PC-3 (cell line): ENCODE data around the gene MYO10. TPM values are rescaled to one million over a fixed set of nuclear protein-coding genes. Genes with fewer than 3 reads are reported as not detected.

Source experiments
- ATAC-seq: fragments of 200-7000 bp; cut with Tn5 transposase; 2 replicates; pipeline ENCODE4 v1.9.1; 2020; ENCODE audit warnings: mild to moderate bottlenecking, moderate library complexity
- BruUV-seq: library from RNA; stranded (reverse); fragments of 400-500 nt; replicated peaks from 2 replicates; lab custom pipeline; 2021; lab: Mats Ljungman, UMichigan
- CTCF ChIA-PET: fragments of 300-600 bp; sonication (Branson Sonifier 250); formaldehyde crosslinking; loops from one replicate; lab custom pipeline; 2022; ENCODE audit warnings: antibody characterized with exemption; lab: Charles Lee
- POLR2A ChIA-PET: fragments of 300-600 bp; sonication (Branson Sonifier 250); formaldehyde crosslinking; loops from one replicate; lab custom pipeline; 2022; ENCODE audit warnings: antibody characterized with exemption; ENCODE audit not compliant: unreplicated experiment; lab: Charles Lee
- DNase-seq: peaks from one replicate; pipeline ENCODE4 v3.0.0-alpha.2; 2015
- H2AFZ ChIP-seq: fragments of 300-600 bp; sonication (generic); 2 replicates; pipeline ENCODE4 v1.6.0; 2016; ENCODE audit warnings: antibody characterized with exemption, low read length
- H3F3A ChIP-seq: fragments of 300-600 bp; sonication (generic); one replicate; pipeline ENCODE4 v1.6.0; 2017; ENCODE audit warnings: antibody characterized with exemption, low read length, control low read depth, mild to moderate bottlenecking; ENCODE audit not compliant: unreplicated experiment
- H3K27ac ChIP-seq: fragments of 300-600 bp; sonication (generic); 2 replicates; pipeline ENCODE4 v1.5.1; 2016; ENCODE audit warnings: mild to moderate bottlenecking, low read length
- H3K27me3 ChIP-seq: fragments of 300-600 bp; sonication (generic); 2 replicates; pipeline ENCODE4 v1.6.1; 2016; ENCODE audit warnings: low read length, mixed read lengths
- H3K36me3 ChIP-seq: fragments of 300-600 bp; sonication (generic); 2 replicates; pipeline ENCODE4 v1.6.1; 2016; ENCODE audit warnings: low read depth, mixed run types, low read length, mixed read lengths
- H3K4me1 ChIP-seq: fragments of 300-600 bp; sonication (generic); 2 replicates; pipeline ENCODE4 v1.5.1; 2016; ENCODE audit warnings: low read length; ENCODE audit not compliant: insufficient read depth
- H3K4me2 ChIP-seq: fragments of 300-600 bp; sonication (generic); 2 replicates; pipeline ENCODE4 v1.6.0; 2016; ENCODE audit warnings: low read length
- H3K4me3 ChIP-seq: fragments of 300-600 bp; sonication (generic); 2 replicates; pipeline ENCODE4 v1.5.1; 2016; ENCODE audit warnings: mild to moderate bottlenecking, low read length, mixed read lengths
- H3K79me2 ChIP-seq: fragments of 300-600 bp; sonication (generic); 2 replicates; pipeline ENCODE4 v1.6.1; 2017; ENCODE audit warnings: low read length, mixed read lengths
- H3K9ac ChIP-seq: fragments of 300-600 bp; sonication (generic); 2 replicates; pipeline ENCODE4 v1.6.0; 2016; ENCODE audit warnings: mild to moderate bottlenecking, low read length
- H3K9me2 ChIP-seq: fragments of 300-600 bp; sonication (generic); replicated peaks from 2 replicates; pipeline ENCODE4 v1.6.1; 2016; ENCODE audit warnings: mixed run types, low read length, mixed read lengths
- H3K9me3 ChIP-seq: fragments of 300-600 bp; sonication (generic); 2 replicates; pipeline ENCODE4 v1.6.1; 2016; ENCODE audit warnings: low read length, mixed read lengths
- H4K20me1 ChIP-seq: fragments of 300-600 bp; sonication (generic); 2 replicates; pipeline ENCODE4 v1.6.1; 2016; ENCODE audit warnings: low read length, mixed read lengths
- CTCF ChIP-seq: fragments of 300-600 bp; sonication (generic); conservative IDR thresholded peaks from 2 replicates; pipeline ENCODE4 v1.5.1; 2017; ENCODE audit warnings: antibody characterized with exemption, low read depth, mild to moderate bottlenecking, low read length
- EZH2 ChIP-seq: fragments of 300-600 bp; sonication (generic); IDR thresholded peaks from one replicate; pipeline ENCODE4 v1.6.1; 2017; ENCODE audit warnings: antibody characterized with exemption, mild to moderate bottlenecking, low read length; ENCODE audit not compliant: unreplicated experiment
- EZH2phosphoT487 ChIP-seq: fragments of 300-600 bp; sonication (generic); IDR thresholded peaks from 2 replicates; pipeline ENCODE4 v1.6.1; 2018; ENCODE audit warnings: mild to moderate bottlenecking, antibody characterized with exemption, low read length, borderline replicate concordance
- intact Hi-C: fragments of 100-400 bp; cut with micrococcal nuclease; formaldehyde crosslinking; loops from 2 replicates; pipeline ENCODE4 v1.9.0; 2023
- total RNA-seq: library from RNA; depleted of rRNA; stranded (reverse); fragments of >200 nt; gene quantifications from 2 replicates; pipeline ENCODE4 v1.2.3, GENCODE V29; 2014

MYO10 gene
- total RNA-seq, 1 experiment from 2014 or later: 52.3 TPM

- no TSS peak for BruUV-seq
- no peaks in the 10 kb centered on the region for H3K9me3 ChIP-seq
- H3K36me3 ChIP-seq: no peaks in the 10 kb centered on the region; the same call in 1 of the 2 replicates
- H3K4me1 ChIP-seq: no peaks in the 10 kb centered on the region
- no peak for DNase-seq
- ATAC-seq: no peak
- H3K27me3 ChIP-seq: no peaks in the 10 kb centered on the region
- no peak overlapping the region for H2AFZ ChIP-seq
- H3K27ac ChIP-seq: no peak overlapping the region
- no peaks in the 10 kb centered on the region for H4K20me1 ChIP-seq
- intact Hi-C loops: no loop called here
- ChIA-PET CTCF (no interaction called here), POLR2A (no interaction called here)
- peaks cover 14% of the 10 kb centered on the region for H3K79me2 ChIP-seq
- H3K4me2 ChIP-seq: no peak overlapping the region
- H3K9me2 ChIP-seq: no peaks in the 10 kb centered on the region
- H3F3A ChIP-seq: no peaks in the 10 kb centered on the region
- H3K9ac ChIP-seq: no peak overlapping the region
- no peak for TF ChIP-seq EZH2
- TF ChIP-seq EZH2phosphoT487: no peak
- no peak overlapping the region for H3K4me3 ChIP-seq
Observed at GRCh38 chr5:16788957-16789356, 147.1 kb downstream of the MYO10 start.

GRCh38 chr5:16787278-16787677, 148.8 kb downstream of the MYO10 start:
- Histone ChIP-seq H3K4me1 (no peaks in the 10 kb centered on the region), H3K9me2 (no peaks in the 10 kb centered on the region), H3K9ac (no peak overlapping the region), H3F3A (no peaks in the 10 kb centered on the region), H3K27ac (no peak overlapping the region), H3K9me3 (no peaks in the 10 kb centered on the region), H3K79me2 (peaks cover 14% of the 10 kb centered on the region), H4K20me1 (no peaks in the 10 kb centered on the region), H2AFZ (no peak overlapping the region), H3K4me3 (no peak overlapping the region), H3K4me2 (no peak overlapping the region), H3K36me3 (peaks cover 5% of the 10 kb centered on the region; the same call in 1 of the 2 replicates), H3K27me3 (no peaks in the 10 kb centered on the region)
- ChIA-PET CTCF (interaction anchor here (0.6 kb wide), 1 partner anchor 344 kb away, joined by 8 read pairs; no protein-coding TSS in a partner anchor), POLR2A (no interaction called here)
- TF ChIP-seq EZH2: no peak
- no peak for TF ChIP-seq CTCF
- TF ChIP-seq EZH2phosphoT487: no peak
- BruUV-seq: no TSS peak
- DNase-seq (no peak), ATAC-seq (no peak)
- intact Hi-C loops: no loop called here

- peaks cover 18% of the 10 kb centered on the region for H3K36me3 ChIP-seq
- BruUV-seq: no TSS peak
- intact Hi-C loops: no loop called here
Observed at GRCh38 chr5:16784843-16785791, 151.0 kb downstream of the MYO10 start.

More at GRCh38 chr5:16784843-16785791, 151.0 kb downstream of the MYO10 start:
- TF ChIP-seq EZH2 (no peak), EZH2phosphoT487 (no peak), CTCF (no peak)
- DNase-seq (no peak), ATAC-seq (no peak)
- Histone ChIP-seq H3K79me2 (peaks cover 14% of the 10 kb centered on the region), H2AFZ (no peak overlapping the region), H3K27ac (no peak overlapping the region), H3K9ac (no peak overlapping the region), H3K27me3 (no peaks in the 10 kb centered on the region), H3F3A (no peaks in the 10 kb centered on the region), H3K4me1 (no peaks in the 10 kb centered on the region), H3K4me3 (no peak overlapping the region), H3K4me2 (no peak overlapping the region), H4K20me1 (no peaks in the 10 kb centered on the region), H3K9me3 (no peaks in the 10 kb centered on the region), H3K9me2 (no peaks in the 10 kb centered on the region)
- POLR2A ChIA-PET: no interaction called here
- CTCF ChIA-PET: no interaction called here
